HG02798 (cell line): ENCODE results near the gene CALHM4.

Experiments
- ATAC-seq: cut with Tn5 transposase; IDR thresholded peaks from one replicate; pipeline ENCODE4 v1.9.1; 2021; ENCODE audit warnings: mild to moderate bottlenecking; ENCODE audit not compliant: unreplicated experiment, poor library complexity

CALHM4 gene

GRCh38 chr6:116535109-116535508, 18.4 kb upstream of the CALHM4 start:
- ATAC-seq = no peak

GRCh38 chr6:116536216-116536621, 17.3 kb upstream of the CALHM4 start:
- peak; percentile 63 for ATAC-seq

GRCh38 chr6:116542426-116542825, 11.1 kb upstream of the CALHM4 start:
- no peak for ATAC-seq

DNA sequence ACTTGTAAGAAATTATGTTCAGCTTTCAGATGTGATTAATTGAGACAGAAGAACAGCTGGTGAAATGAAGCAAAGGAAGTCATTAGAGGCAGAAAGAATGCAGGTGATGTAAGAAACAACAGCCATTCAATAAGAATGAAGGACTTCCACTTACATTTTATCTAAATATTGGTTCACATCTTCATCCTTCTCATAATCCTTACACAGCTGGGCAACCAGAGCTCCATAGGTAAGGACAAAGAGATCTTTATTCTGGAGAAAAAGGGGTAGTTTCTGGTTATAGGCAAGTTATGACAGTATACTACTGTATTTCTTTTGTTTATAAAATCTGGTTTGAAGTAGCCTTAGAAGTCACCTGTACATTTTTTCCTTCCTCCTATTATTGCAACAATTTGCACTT, 10.4 kb upstream of the CALHM4 start:
- no peak for ATAC-seq

DNA sequence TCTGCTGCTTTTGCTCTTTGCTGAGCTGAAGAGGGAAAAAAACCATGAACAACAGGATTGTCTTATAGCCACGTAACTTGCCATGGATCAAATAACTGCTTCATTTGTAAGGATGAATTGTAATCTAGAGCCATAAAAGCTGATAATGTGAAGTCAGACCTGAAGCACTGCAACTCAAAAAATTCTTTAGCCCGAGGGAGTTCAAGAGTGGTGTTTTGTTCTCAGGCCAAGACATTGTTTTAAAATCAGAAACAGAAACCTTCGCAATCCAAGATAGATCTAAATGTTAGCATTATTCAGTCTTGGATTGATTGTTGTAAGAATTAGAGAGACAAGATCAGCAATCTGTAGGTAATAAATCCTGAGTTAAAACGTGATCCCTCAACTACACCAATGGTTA, 7.9 kb upstream of the CALHM4 start, which contains the start of gene TRAPPC3L:
Gene TRAPPC3L, minus strand, starts transcription at position 34 of the 400 bp plus-strand sequence. CDS start 170 bp downstream, outside the sequence.
- ATAC-seq = no peak

- ATAC-seq = no peak
Observed at GRCh38 chr6:116547358-116547757, 6.2 kb upstream of the CALHM4 start.

- ATAC-seq = no peak
Observed at GRCh38 chr6:116550796-116551195, 2.8 kb upstream of the CALHM4 start.

DNA sequence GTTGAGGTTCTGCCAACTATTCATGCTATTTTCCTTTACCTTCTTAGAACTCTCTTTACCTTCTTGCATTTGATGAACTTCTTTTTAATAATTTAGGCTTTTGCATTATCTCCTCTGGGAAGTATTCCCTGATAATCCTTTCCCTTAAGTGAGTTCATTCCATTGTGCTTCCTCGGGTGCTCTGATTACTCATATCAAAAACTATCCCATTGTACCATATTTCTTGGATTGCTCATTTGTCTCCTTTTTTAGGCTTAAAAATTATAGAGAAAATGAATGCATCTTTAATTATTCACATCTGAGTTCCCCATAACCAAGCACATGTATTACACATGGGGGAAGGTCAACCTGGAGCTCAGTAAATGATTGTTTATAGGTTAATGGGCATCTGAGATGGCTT, 2.5 kb downstream of the CALHM4 start:
- ATAC-seq = no peak

GRCh38 chr6:116556814-116557415, 3.4 kb downstream of the CALHM4 start:
- no peak for ATAC-seq

DNA sequence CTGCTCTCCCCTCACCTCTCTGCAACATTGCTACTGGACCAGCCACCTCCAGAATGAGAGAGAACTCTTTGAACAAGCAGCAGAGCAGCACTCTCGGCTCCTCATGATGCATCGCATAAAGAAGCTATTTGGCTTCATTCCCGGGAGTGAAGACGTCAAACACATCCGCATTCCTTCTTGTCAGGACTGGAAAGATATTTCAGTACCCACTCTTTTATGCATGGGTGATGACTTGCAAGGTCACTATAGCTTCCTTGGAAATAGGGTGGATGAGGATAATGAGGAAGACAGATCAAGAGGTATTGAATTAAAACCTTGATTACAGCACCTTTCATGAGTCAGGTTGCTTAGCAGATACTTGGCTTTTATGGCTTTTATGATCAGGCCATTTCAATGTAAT, 4.3 kb downstream of the CALHM4 start:
- ATAC-seq = no peak

DNA sequence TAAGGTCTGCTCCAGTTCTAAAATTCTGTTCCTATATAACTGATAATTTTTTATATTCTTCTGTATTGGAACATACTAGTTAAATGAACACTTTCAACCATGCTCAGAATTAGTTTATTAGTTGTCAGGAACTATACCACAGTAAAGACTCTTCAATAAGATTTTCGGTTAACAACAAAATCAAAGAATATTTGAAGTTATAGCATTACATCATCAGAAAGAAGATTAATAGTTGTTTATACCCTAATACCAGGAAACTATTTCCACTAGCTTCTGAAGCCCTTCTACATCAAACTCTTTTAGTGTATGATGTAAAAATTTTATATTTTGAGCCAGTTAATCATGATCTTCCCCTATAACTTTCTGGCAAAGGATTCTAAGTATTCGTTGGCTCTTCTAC, 6.6 kb downstream of the CALHM4 start:
- no peak for ATAC-seq

DNA sequence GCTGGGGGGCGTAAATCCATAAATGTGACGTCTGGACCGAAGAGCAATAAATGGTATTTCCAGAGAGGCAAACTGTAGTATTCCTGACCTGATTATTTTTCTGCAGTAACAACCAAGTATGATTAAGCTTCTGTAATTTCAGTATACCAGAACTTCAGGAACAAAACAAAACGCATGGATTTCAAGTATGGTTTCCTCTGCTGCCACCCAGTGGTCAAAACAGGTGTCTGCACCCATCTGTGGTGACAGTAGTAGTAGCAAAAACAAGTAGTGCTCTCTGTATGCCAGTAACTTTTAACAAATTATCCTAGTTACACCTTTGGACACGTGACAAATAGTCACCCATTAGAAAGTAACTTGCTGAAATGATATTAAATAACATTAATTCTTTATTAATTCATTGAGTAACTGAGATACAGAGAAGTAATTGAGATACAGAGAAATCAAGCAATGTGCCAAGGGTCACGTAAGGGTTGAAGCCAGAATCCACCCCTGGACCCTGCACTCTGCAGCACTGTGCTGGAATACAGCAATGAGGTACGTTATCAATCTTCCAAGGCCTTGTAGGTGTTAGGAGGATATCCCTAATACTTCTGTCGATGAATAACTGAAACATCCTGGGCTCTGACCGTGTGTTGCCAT, 7.9 kb downstream of the CALHM4 start:
- peak; percentile 83 for ATAC-seq

DNA sequence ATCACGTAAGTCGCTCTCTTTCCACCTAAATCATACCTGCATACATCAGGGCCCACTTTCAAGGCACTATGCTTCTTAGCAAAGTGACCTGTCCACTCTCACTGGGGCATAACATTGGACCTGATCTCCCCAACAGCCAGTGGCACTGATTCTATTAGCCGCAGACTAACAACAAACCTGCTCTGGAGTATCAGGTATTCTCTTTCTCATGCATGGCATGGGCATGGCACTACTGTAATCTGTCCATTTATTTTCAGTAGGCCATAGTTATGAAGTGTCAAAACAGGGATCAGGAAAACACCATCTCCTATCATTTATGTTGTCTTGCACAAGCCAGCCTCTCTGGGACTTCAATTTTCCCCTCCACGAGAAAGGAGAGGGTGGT, 8.5 kb downstream of the CALHM4 start:
- no peak for ATAC-seq

GRCh38 chr6:116562614-116563013, 9.1 kb downstream of the CALHM4 start:
- ATAC-seq = no peak

DNA sequence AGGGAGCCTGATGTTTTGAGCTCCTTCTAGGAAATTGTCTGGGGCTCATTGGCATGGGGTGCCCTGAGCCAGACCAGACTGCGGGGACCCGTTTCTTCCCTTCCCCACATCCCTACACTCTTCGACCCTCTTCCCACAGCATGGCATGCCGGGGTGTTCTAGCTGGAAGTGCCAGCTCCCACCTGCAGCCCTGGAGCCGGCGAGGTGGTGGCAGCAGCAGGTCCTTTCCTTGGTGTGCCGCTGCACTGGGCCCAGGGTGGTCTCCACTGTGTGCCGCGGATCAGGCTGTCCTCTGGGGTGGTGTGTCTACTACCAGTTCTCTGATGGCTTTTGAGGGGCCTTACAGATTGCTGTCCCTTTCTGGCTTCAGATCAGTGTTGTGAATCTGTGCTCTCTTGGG, 10.3 kb downstream of the CALHM4 start:
- no peak for ATAC-seq

DNA sequence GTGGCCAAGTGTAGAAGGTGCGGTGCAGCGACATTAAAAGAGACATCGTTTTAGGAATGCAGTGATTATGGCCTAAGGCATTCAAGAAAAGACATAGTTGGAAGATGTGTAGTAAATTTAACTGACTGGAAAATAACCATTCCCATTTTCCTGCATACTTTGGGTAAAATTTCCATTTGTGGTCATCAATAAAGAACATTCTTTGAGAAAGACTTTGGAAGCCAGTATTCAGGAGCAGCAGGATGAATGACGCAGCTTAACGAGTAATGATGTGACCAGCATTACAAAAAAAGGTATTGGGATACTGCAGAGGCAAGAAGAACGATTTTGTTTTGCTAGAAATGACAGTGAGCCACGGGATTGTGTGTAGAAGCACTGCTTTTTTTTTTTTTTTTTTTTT, 10.8 kb downstream of the CALHM4 start:
- no peak for ATAC-seq

DNA sequence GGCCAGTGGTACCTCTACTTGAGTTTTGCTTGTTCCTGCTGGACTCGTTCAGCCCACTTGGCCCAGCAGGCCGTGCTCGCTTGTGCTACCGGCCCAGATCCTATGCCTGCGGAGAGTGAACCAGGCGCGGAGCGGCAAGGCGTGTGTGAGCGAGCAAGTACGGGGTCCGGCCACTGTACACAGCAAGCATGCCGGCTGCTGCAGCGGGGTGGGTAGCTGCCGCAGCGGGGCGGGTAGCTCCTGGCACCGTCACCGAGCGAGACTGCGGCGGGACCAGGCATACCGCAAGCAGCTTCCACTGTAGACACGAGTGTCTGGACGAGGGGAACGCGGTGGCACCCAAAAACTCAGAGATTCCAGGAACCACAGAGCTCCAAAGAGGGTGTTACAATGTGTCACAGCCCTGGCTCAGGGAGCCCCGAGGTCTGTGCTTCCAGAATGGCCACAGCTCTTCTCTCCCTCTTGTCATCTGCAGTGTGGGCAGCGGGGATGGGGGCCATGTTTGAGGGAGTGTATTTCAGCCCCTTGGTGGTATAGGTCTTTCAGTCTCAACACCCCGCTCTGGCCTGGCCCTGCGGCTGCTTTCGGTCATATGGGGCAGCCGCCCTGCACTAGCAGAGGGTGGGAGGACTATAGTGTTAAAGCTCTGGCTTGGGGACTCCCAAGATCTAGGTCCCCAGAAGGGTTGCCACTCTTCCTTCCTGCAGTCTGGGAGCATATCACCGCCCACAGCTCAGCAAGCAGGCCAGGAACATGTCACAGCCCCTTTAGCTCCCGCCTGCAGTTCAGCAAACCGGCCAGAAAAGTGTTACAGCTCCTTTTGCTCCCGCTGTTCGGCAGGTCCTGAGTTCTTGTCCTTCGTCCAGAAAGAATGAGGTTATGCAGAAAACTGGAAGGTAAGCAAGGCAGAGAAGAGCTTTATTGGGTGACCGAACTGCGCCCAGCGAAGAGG, 11.6 kb downstream of the CALHM4 start:
- ATAC-seq = no peak

DNA sequence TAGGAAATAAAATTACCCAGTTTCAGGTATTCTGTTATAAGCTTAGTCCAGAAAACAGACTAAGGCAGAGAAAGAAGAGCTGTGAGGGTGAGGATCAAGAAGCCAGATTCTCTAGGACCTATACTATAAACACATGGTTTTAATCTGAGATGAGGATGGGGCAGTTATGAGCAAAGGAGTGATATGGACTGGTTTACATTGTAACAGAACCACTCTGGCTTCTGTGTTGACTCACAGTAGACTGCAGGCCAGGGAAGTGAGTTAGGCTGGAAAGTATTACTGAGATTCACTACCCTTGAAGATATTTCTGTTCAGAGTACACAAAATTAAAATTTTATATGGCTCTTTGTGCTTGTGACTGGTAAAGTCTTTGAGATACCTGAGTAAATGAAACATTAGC, 14.6 kb downstream of the CALHM4 start:
- no peak for ATAC-seq

GRCh38 chr6:116568821-116569755, 15.5 kb downstream of the CALHM4 start:
- ATAC-seq = no peak
